ENCODE results near the gene AGBL4. TPM values are rescaled to one million over a fixed set of nuclear protein-coding genes. Genes with fewer than 3 reads are reported as not detected.

The AGBL4 gene
- total and polyA plus RNA-seq, 2 donors: 0.18 to 0.24 TPM

- Histone ChIP-seq H3K9me3 (ENCODE audit: control insufficient read depth in 2 of 2, insufficient read depth in 1 of 2, low read length in 1 of 2) (no peaks in the 10 kb centered on the region), H3K4me1 (ENCODE audit: control insufficient read depth in 2 of 2, insufficient read depth in 2 of 2, low read length in 2 of 2) (no peaks in the 10 kb centered on the region), H3K4me3 (ENCODE audit: low read length in 2 of 2) (no peak overlapping the region), H3K27me3 (ENCODE audit: control insufficient read depth in 2 of 2, insufficient read depth in 1 of 2, low read length in 1 of 2) (no peaks in the 10 kb centered on the region), H3K27ac (ENCODE audit: low read depth in 1 of 2, low read length in 1 of 2) (no peak overlapping the region), H3K36me3 (ENCODE audit: control insufficient read depth in 2 of 2, insufficient read depth in 2 of 2, low read length in 1 of 2) (no peaks in the 10 kb centered on the region)
- no peak for DNase-seq (ENCODE audit: low read depth in 6 of 9, low spot score in 9 of 9)
- WGBS: 97% methylated on average over 1 of the region's 1 CpG
Measured at GRCh38 chr1:48560116-48560515, 1463.6 kb downstream of the AGBL4 start.

- H3K4me1 ChIP-seq (ENCODE audit: control insufficient read depth in 2 of 2, insufficient read depth in 2 of 2, low read length in 2 of 2): no peaks in the 10 kb centered on the region
- DNase-seq (ENCODE audit: low read depth in 6 of 9, low spot score in 9 of 9): no peak
- H3K27ac ChIP-seq (ENCODE audit: low read depth in 1 of 2, low read length in 1 of 2): no peak overlapping the region
- no peaks in the 10 kb centered on the region for H3K36me3 ChIP-seq (ENCODE audit: control insufficient read depth in 2 of 2, insufficient read depth in 2 of 2, low read length in 1 of 2)
- no peak overlapping the region for H3K4me3 ChIP-seq (ENCODE audit: low read length in 2 of 2)
- H3K9me3 ChIP-seq (ENCODE audit: control insufficient read depth in 2 of 2, insufficient read depth in 1 of 2, low read length in 1 of 2): no peaks in the 10 kb centered on the region
- WGBS: 94% methylated on average over 2 of the region's 2 CpGs
- no peaks in the 10 kb centered on the region for H3K27me3 ChIP-seq (ENCODE audit: control insufficient read depth in 2 of 2, insufficient read depth in 1 of 2, low read length in 1 of 2)
Measured at GRCh38 chr1:48558366-48558765, 1465.4 kb downstream of the AGBL4 start.

GRCh38 chr1:48556186-48556850, 1467.4 kb downstream of the AGBL4 start:
- no peaks in the 10 kb centered on the region for H3K36me3 ChIP-seq (ENCODE audit: control insufficient read depth in 2 of 2, insufficient read depth in 2 of 2, low read length in 1 of 2)
- no peak overlapping the region for H3K27ac ChIP-seq (ENCODE audit: low read depth in 1 of 2, low read length in 1 of 2)
- no peaks in the 10 kb centered on the region for H3K4me1 ChIP-seq (ENCODE audit: control insufficient read depth in 2 of 2, insufficient read depth in 2 of 2, low read length in 2 of 2)
- H3K27me3 ChIP-seq (ENCODE audit: control insufficient read depth in 2 of 2, insufficient read depth in 1 of 2, low read length in 1 of 2): no peaks in the 10 kb centered on the region
- WGBS: 91% methylated on average over 5 of the region's 5 CpGs
- H3K4me3 ChIP-seq (ENCODE audit: low read length in 2 of 2): no peak overlapping the region
- no peak for DNase-seq (ENCODE audit: low read depth in 6 of 9, low spot score in 9 of 9)
- no peaks in the 10 kb centered on the region for H3K9me3 ChIP-seq (ENCODE audit: control insufficient read depth in 2 of 2, insufficient read depth in 1 of 2, low read length in 1 of 2)

GRCh38 chr1:48555271-48555670, 1468.5 kb downstream of the AGBL4 start:
- WGBS: 92% methylated on average over 2 of the region's 2 CpGs
- Histone ChIP-seq H3K36me3 (ENCODE audit: control insufficient read depth in 2 of 2, insufficient read depth in 2 of 2, low read length in 1 of 2) (no peaks in the 10 kb centered on the region), H3K4me3 (ENCODE audit: low read length in 2 of 2) (no peak overlapping the region), H3K27ac (ENCODE audit: low read depth in 1 of 2, low read length in 1 of 2) (no peak overlapping the region), H3K27me3 (ENCODE audit: control insufficient read depth in 2 of 2, insufficient read depth in 1 of 2, low read length in 1 of 2) (no peaks in the 10 kb centered on the region), H3K9me3 (ENCODE audit: control insufficient read depth in 2 of 2, insufficient read depth in 1 of 2, low read length in 1 of 2) (no peaks in the 10 kb centered on the region), H3K4me1 (ENCODE audit: control insufficient read depth in 2 of 2, insufficient read depth in 2 of 2, low read length in 2 of 2) (no peaks in the 10 kb centered on the region)
- peak in 1 of 9 donors; percentile 15 for DNase-seq (ENCODE audit: low read depth in 6 of 9, low spot score in 9 of 9)

- WGBS: 92% methylated on average over 5 of the region's 5 CpGs
- no peak overlapping the region for H3K27ac ChIP-seq (ENCODE audit: low read depth in 1 of 2, low read length in 1 of 2)
- H3K36me3 ChIP-seq (ENCODE audit: control insufficient read depth in 2 of 2, insufficient read depth in 2 of 2, low read length in 1 of 2): no peaks in the 10 kb centered on the region
- no peak overlapping the region for H3K4me3 ChIP-seq (ENCODE audit: low read length in 2 of 2)
- H3K27me3 ChIP-seq (ENCODE audit: control insufficient read depth in 2 of 2, insufficient read depth in 1 of 2, low read length in 1 of 2): no peaks in the 10 kb centered on the region
- H3K4me1 ChIP-seq (ENCODE audit: control insufficient read depth in 2 of 2, insufficient read depth in 2 of 2, low read length in 2 of 2): no peaks in the 10 kb centered on the region
- no peaks in the 10 kb centered on the region for H3K9me3 ChIP-seq (ENCODE audit: control insufficient read depth in 2 of 2, insufficient read depth in 1 of 2, low read length in 1 of 2)
- DNase-seq (ENCODE audit: low read depth in 6 of 9, low spot score in 9 of 9): no peak
Measured at GRCh38 chr1:48552903-48553606, 1470.7 kb downstream of the AGBL4 start.

- Histone ChIP-seq H3K4me3 (ENCODE audit: low read length in 2 of 2) (no peak overlapping the region), H3K4me1 (ENCODE audit: control insufficient read depth in 2 of 2, insufficient read depth in 2 of 2, low read length in 2 of 2) (no peaks in the 10 kb centered on the region), H3K27ac (ENCODE audit: low read depth in 1 of 2, low read length in 1 of 2) (no peak overlapping the region), H3K9me3 (ENCODE audit: control insufficient read depth in 2 of 2, insufficient read depth in 1 of 2, low read length in 1 of 2) (no peaks in the 10 kb centered on the region), H3K36me3 (ENCODE audit: control insufficient read depth in 2 of 2, insufficient read depth in 2 of 2, low read length in 1 of 2) (no peaks in the 10 kb centered on the region), H3K27me3 (ENCODE audit: control insufficient read depth in 2 of 2, insufficient read depth in 1 of 2, low read length in 1 of 2) (no peaks in the 10 kb centered on the region)
- DNase-seq (ENCODE audit: low read depth in 6 of 9, low spot score in 9 of 9): no peak
- WGBS: 34% methylated on average over 1 of the region's 1 CpG
Measured at GRCh38 chr1:48552420-48552819, 1471.3 kb downstream of the AGBL4 start.

GRCh38 chr1:48548985-48549384, 1474.8 kb downstream of the AGBL4 start:
- no peak for DNase-seq (ENCODE audit: low read depth in 6 of 9, low spot score in 9 of 9)
- Histone ChIP-seq H3K36me3 (ENCODE audit: control insufficient read depth in 2 of 2, insufficient read depth in 2 of 2, low read length in 1 of 2) (no peaks in the 10 kb centered on the region), H3K4me1 (ENCODE audit: control insufficient read depth in 2 of 2, insufficient read depth in 2 of 2, low read length in 2 of 2) (no peaks in the 10 kb centered on the region), H3K4me3 (ENCODE audit: low read length in 2 of 2) (no peak overlapping the region), H3K27me3 (ENCODE audit: control insufficient read depth in 2 of 2, insufficient read depth in 1 of 2, low read length in 1 of 2) (no peaks in the 10 kb centered on the region), H3K9me3 (ENCODE audit: control insufficient read depth in 2 of 2, insufficient read depth in 1 of 2, low read length in 1 of 2) (no peaks in the 10 kb centered on the region), H3K27ac (ENCODE audit: low read depth in 1 of 2, low read length in 1 of 2) (no peak overlapping the region)

GRCh38 chr1:48547561-48548220, 1476.1 kb downstream of the AGBL4 start:
- WGBS: 90% methylated on average over 1 of the region's 1 CpG

GRCh38 chr1:48543854-48544253, 1479.9 kb downstream of the AGBL4 start:
- Histone ChIP-seq H3K27me3 (ENCODE audit: control insufficient read depth in 2 of 2, insufficient read depth in 1 of 2, low read length in 1 of 2) (no peaks in the 10 kb centered on the region), H3K4me3 (ENCODE audit: low read length in 2 of 2) (no peak overlapping the region), H3K36me3 (ENCODE audit: control insufficient read depth in 2 of 2, insufficient read depth in 2 of 2, low read length in 1 of 2) (no peaks in the 10 kb centered on the region), H3K9me3 (ENCODE audit: control insufficient read depth in 2 of 2, insufficient read depth in 1 of 2, low read length in 1 of 2) (no peaks in the 10 kb centered on the region), H3K4me1 (ENCODE audit: control insufficient read depth in 2 of 2, insufficient read depth in 2 of 2, low read length in 2 of 2) (no peaks in the 10 kb centered on the region), H3K27ac (ENCODE audit: low read depth in 1 of 2, low read length in 1 of 2) (no peak overlapping the region)
- no peak for DNase-seq (ENCODE audit: low read depth in 6 of 9, low spot score in 9 of 9)

More at GRCh38 chr1:48547561-48548220, 1476.1 kb downstream of the AGBL4 start:
- no peak for DNase-seq (ENCODE audit: low read depth in 6 of 9, low spot score in 9 of 9)
- H3K9me3 ChIP-seq (ENCODE audit: control insufficient read depth in 2 of 2, insufficient read depth in 1 of 2, low read length in 1 of 2): no peaks in the 10 kb centered on the region
- no peaks in the 10 kb centered on the region for H3K36me3 ChIP-seq (ENCODE audit: control insufficient read depth in 2 of 2, insufficient read depth in 2 of 2, low read length in 1 of 2)
- no peak overlapping the region for H3K27ac ChIP-seq (ENCODE audit: low read depth in 1 of 2, low read length in 1 of 2)
- no peak overlapping the region for H3K4me3 ChIP-seq (ENCODE audit: low read length in 2 of 2)
- no peaks in the 10 kb centered on the region for H3K4me1 ChIP-seq (ENCODE audit: control insufficient read depth in 2 of 2, insufficient read depth in 2 of 2, low read length in 2 of 2)
- H3K27me3 ChIP-seq (ENCODE audit: control insufficient read depth in 2 of 2, insufficient read depth in 1 of 2, low read length in 1 of 2): no peaks in the 10 kb centered on the region
